Testis (tissue), 2 donors: ENCODE measurements around the gene UCK2.

Experiments
- POLR2A ChIP-seq: fragments of 450-650 bp; IDR thresholded peaks from one replicate; pipeline ENCODE4 v1.6.1; 2017; ENCODE audit warnings: antibody characterized with exemption, mild to moderate bottlenecking, moderate library complexity
- TF ChIP-seq, protein P1 (sequence below), 3 experiments: fragments of 450-650 bp in 2 of 3; fragments of 200-600 bp in 1 of 3; sonication (generic) in 1 of 3; IDR thresholded peaks; one replicate each; pipeline ENCODE4 v1.5.1; 2016 to 2019; ENCODE audit warnings: antibody characterized with exemption in 3 of 3, mild to moderate bottlenecking in 2 of 3, moderate library complexity in 1 of 3

DNA sequence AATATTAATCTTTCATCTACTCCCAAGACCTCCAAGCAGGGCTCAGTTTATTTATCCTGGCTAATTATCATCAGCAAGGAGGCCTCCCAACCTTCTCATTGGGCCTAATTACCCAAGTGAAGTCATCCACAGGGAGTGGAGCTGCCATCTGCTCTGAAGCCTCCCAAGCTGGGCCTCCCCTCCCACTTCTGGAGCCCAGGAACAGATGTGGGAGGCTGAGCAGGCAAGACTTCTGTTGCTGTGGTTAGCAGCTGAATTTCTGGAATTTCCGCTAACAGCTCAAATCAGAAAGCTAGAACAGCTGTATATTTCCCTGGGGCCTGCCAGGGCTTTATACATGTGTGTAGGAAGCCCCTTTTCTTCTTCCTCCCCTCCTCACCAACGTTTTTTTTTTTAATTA is 127.5 kb downstream of the UCK2 start:
- TF ChIP-seq, protein P1, sequence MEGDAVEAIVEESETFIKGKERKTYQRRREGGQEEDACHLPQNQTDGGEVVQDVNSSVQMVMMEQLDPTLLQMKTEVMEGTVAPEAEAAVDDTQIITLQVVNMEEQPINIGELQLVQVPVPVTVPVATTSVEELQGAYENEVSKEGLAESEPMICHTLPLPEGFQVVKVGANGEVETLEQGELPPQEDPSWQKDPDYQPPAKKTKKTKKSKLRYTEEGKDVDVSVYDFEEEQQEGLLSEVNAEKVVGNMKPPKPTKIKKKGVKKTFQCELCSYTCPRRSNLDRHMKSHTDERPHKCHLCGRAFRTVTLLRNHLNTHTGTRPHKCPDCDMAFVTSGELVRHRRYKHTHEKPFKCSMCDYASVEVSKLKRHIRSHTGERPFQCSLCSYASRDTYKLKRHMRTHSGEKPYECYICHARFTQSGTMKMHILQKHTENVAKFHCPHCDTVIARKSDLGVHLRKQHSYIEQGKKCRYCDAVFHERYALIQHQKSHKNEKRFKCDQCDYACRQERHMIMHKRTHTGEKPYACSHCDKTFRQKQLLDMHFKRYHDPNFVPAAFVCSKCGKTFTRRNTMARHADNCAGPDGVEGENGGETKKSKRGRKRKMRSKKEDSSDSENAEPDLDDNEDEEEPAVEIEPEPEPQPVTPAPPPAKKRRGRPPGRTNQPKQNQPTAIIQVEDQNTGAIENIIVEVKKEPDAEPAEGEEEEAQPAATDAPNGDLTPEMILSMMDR (IDR thresholded peaks at IDR 0.05), result no peak
- TF ChIP-seq POLR2A, result no peak
